Liver (tissue), 3 donors: Measurements from ENCODE around the gene MAL.

ENCODE experiments used
- HNF4G ChIP-seq: IDR thresholded peaks from 2 replicates; pipeline ENCODE4 v1.6.1; 2016; ENCODE audit warnings: antibody characterized with exemption
- TF ChIP-seq, protein P1 (sequence below): fragments of 150-350 bp; IDR thresholded peaks from 2 replicates; pipeline ENCODE4 v1.5.1; 2017; ENCODE audit warnings: improper control_type of control experiment, low read depth, low read length; ENCODE audit not compliant: missing input control
- donor health status: healthy.
- donor health status: healthy.

DNA sequence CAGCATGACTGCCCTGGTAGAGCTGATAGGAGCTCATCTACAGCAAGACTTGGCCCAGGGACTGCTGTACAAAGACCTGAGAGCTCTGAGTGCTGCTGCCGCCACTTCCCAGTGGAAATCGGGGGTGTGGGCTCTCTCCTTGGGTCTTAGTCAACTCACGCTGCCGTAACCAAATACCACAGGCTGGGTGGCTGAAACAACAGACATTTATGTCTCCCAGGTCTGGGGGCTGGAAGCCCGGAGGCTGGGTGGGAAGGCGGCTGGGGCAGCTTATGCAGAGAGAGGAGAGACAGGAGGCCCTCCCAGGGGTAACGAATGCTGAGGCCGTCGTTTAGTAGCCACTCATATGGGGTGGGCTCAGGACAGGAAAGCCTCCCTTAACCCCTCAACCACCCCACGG is 15.4 kb upstream of the MAL start:
- TF ChIP-seq, protein P1, sequence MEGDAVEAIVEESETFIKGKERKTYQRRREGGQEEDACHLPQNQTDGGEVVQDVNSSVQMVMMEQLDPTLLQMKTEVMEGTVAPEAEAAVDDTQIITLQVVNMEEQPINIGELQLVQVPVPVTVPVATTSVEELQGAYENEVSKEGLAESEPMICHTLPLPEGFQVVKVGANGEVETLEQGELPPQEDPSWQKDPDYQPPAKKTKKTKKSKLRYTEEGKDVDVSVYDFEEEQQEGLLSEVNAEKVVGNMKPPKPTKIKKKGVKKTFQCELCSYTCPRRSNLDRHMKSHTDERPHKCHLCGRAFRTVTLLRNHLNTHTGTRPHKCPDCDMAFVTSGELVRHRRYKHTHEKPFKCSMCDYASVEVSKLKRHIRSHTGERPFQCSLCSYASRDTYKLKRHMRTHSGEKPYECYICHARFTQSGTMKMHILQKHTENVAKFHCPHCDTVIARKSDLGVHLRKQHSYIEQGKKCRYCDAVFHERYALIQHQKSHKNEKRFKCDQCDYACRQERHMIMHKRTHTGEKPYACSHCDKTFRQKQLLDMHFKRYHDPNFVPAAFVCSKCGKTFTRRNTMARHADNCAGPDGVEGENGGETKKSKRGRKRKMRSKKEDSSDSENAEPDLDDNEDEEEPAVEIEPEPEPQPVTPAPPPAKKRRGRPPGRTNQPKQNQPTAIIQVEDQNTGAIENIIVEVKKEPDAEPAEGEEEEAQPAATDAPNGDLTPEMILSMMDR = no peak
- no peak for TF ChIP-seq HNF4G
